HG02840 (cell line): ENCODE results near the gene OSBPL5.

Experiments
- ATAC-seq: cut with Tn5 transposase; IDR thresholded peaks from one replicate; pipeline ENCODE4 v1.9.1; 2021; ENCODE audit warnings: mild to moderate bottlenecking, moderate library complexity, moderate number of reproducible peaks; ENCODE audit not compliant: unreplicated experiment, low FRiP score

Gene OSBPL5

GRCh38 chr11:3108183-3108721, 56.9 kb downstream of the OSBPL5 start:
- no peak for ATAC-seq

GRCh38 chr11:3107608-3108182, 57.4 kb downstream of the OSBPL5 start:
- ATAC-seq, result no peak

GRCh38 chr11:3106736-3107524, 58.2 kb downstream of the OSBPL5 start:
- ATAC-seq, result no peak

- ATAC-seq, result no peak
Measured at GRCh38 chr11:3105791-3106735, 59.0 kb downstream of the OSBPL5 start.

- ATAC-seq, result no peak
Measured at GRCh38 chr11:3104961-3105790, 59.9 kb downstream of the OSBPL5 start.

GRCh38 chr11:3104051-3104714, 60.9 kb downstream of the OSBPL5 start:
- no peak for ATAC-seq

GRCh38 chr11:3103076-3103475, 62.0 kb downstream of the OSBPL5 start:
- ATAC-seq, result no peak

GRCh38 chr11:3102641-3102921, 62.5 kb downstream of the OSBPL5 start:
- ATAC-seq, result no peak

- ATAC-seq, result no peak
Measured at GRCh38 chr11:3101921-3102640, 63.0 kb downstream of the OSBPL5 start.

GRCh38 chr11:3099178-3099577, 65.9 kb downstream of the OSBPL5 start:
- no peak for ATAC-seq

- no peak for ATAC-seq
Measured at GRCh38 chr11:3096909-3097530, 68.1 kb downstream of the OSBPL5 start.

GRCh38 chr11:3095712-3096361, 69.3 kb downstream of the OSBPL5 start:
- no peak for ATAC-seq

GRCh38 chr11:3094223-3094824, 70.8 kb downstream of the OSBPL5 start:
- ATAC-seq, result no peak

GRCh38 chr11:3093281-3094191, 71.6 kb downstream of the OSBPL5 start:
- ATAC-seq, result no peak

- no peak for ATAC-seq
Measured at GRCh38 chr11:3092603-3093141, 72.4 kb downstream of the OSBPL5 start.

GRCh38 chr11:3091846-3092602, 73.1 kb downstream of the OSBPL5 start:
- peak; percentile 65 for ATAC-seq
